Mesenchymal stem cell (in vitro differentiated cells and primary cell): ENCODE measurements around the gene GRHL3.

Source experiments
- DNase-seq: peaks from one replicate; pipeline ENCODE4 v3.0.0-alpha.2; 2013
- H2AFZ ChIP-seq: one replicate; pipeline ENCODE4 v1.6.1; 2013; ENCODE audit warnings: low read depth, mild to moderate bottlenecking, control low read depth, inconsistent platforms, low read length, moderate library complexity
- H2AK5ac ChIP-seq: 2 replicates; pipeline ENCODE4 v1.6.1; 2013; ENCODE audit warnings: low read length, moderate library complexity, mild to moderate bottlenecking, inconsistent platforms; ENCODE audit not compliant: severe bottlenecking
- H2BK120ac ChIP-seq: one replicate; pipeline ENCODE4 v1.6.1; 2013; ENCODE audit warnings: low read depth, mild to moderate bottlenecking, inconsistent platforms, low read length, moderate library complexity
- H2BK12ac ChIP-seq, 2 experiments: one replicate each; pipeline ENCODE4 v1.6.1; 2013; ENCODE audit warnings: inconsistent platforms in 2 of 2, low read length in 2 of 2, mild to moderate bottlenecking in 2 of 2, moderate library complexity in 2 of 2, control low read depth in 1 of 2
- H2BK15ac ChIP-seq: one replicate; pipeline ENCODE4 v1.6.1; 2013; ENCODE audit warnings: mild to moderate bottlenecking, low read depth, inconsistent platforms; ENCODE audit not compliant: poor library complexity, severe bottlenecking
- H2BK5ac ChIP-seq: 2 replicates; pipeline ENCODE4 v1.6.1; 2013; ENCODE audit warnings: low read depth, mild to moderate bottlenecking, low read length, control low read depth, inconsistent platforms; ENCODE audit not compliant: poor library complexity, severe bottlenecking
- H3K14ac ChIP-seq, 2 experiments: one replicate each; pipeline ENCODE4 v1.6.1; 2013; ENCODE audit warnings: inconsistent platforms in 2 of 2, low read length in 2 of 2, control low read depth in 1 of 2, mild to moderate bottlenecking in 1 of 2, moderate library complexity in 1 of 2
- H3K18ac ChIP-seq, 2 experiments: one replicate each; pipeline ENCODE4 v1.6.1; 2013; ENCODE audit warnings: inconsistent platforms in 2 of 2, low read length in 2 of 2, control low read depth in 1 of 2, low read depth in 1 of 2, mild to moderate bottlenecking in 1 of 2
- H3K23ac ChIP-seq, 2 experiments: one replicate each; pipeline ENCODE4 v1.6.1; 2013; ENCODE audit warnings: inconsistent platforms in 2 of 2, low read length in 2 of 2, mild to moderate bottlenecking in 2 of 2, moderate library complexity in 2 of 2, control low read depth in 1 of 2
- H3K27ac ChIP-seq: 2 replicates; pipeline ENCODE4 v1.5.1; 2013; ENCODE audit warnings: mild to moderate bottlenecking, moderate library complexity, low read length, control low read depth, inconsistent platforms; ENCODE audit not compliant: poor library complexity, severe bottlenecking
- H3K27me3 ChIP-seq, 2 experiments: 2 replicates each; pipeline versions ENCODE4 v1.6.1 to v1.7.0; 2013; ENCODE audit warnings: low read length in 2 of 2, mild to moderate bottlenecking in 2 of 2, moderate library complexity in 2 of 2, control low read depth in 1 of 2, inconsistent platforms in 1 of 2; ENCODE audit not compliant: control insufficient read depth in 1 of 2, insufficient read depth in 1 of 2
- H3K36me3 ChIP-seq, 2 experiments: 2 replicates each; pipeline versions ENCODE4 v1.6.1 to v1.7.0; 2013; ENCODE audit warnings: low read length in 2 of 2, control low read depth in 1 of 2, inconsistent platforms in 1 of 2, low read depth in 1 of 2, mild to moderate bottlenecking in 1 of 2; ENCODE audit not compliant: insufficient read depth in 2 of 2, control insufficient read depth in 1 of 2
- H3K4ac ChIP-seq, 2 experiments: one replicate each; pipeline ENCODE4 v1.6.1; 2013; ENCODE audit warnings: inconsistent platforms in 2 of 2, low read length in 2 of 2, mild to moderate bottlenecking in 2 of 2, moderate library complexity in 2 of 2, control low read depth in 1 of 2, low read depth in 1 of 2
- H3K4me1 ChIP-seq: 2 replicates; pipeline ENCODE4 v1.6.1; 2013; ENCODE audit warnings: low read depth, low read length, control low read depth; ENCODE audit not compliant: control insufficient read depth, insufficient read depth
- H3K4me2 ChIP-seq: 2 replicates; pipeline ENCODE4 v1.6.1; 2013; ENCODE audit warnings: low read length, mild to moderate bottlenecking, inconsistent platforms; ENCODE audit not compliant: poor library complexity, severe bottlenecking
- H3K4me3 ChIP-seq, 2 experiments: 2 replicates each; pipeline versions ENCODE4 v1.5.1 to v1.7.0; 2013; ENCODE audit warnings: low read length in 2 of 2, mild to moderate bottlenecking in 2 of 2, control low read depth in 1 of 2, low read depth in 1 of 2; ENCODE audit not compliant: insufficient read depth in 1 of 2
- H3K79me1 ChIP-seq: replicated peaks from 2 replicates; pipeline ENCODE4 v1.6.1; 2013; ENCODE audit warnings: mild to moderate bottlenecking, control low read depth, low read length, inconsistent platforms; ENCODE audit not compliant: poor library complexity, severe bottlenecking
- H3K9ac ChIP-seq: 2 replicates; pipeline ENCODE4 v1.7.0; 2013; ENCODE audit warnings: mild to moderate bottlenecking, low read length, moderate library complexity
- H3K9me3 ChIP-seq: 2 replicates; pipeline ENCODE4 v1.7.0; 2013; ENCODE audit warnings: mild to moderate bottlenecking, low read length; ENCODE audit not compliant: control insufficient read depth
- H4K8ac ChIP-seq: one replicate; pipeline ENCODE4 v1.6.1; 2013; ENCODE audit warnings: inconsistent platforms, mild to moderate bottlenecking, low read length, moderate library complexity
- H4K91ac ChIP-seq: one replicate; pipeline ENCODE4 v1.6.1; 2013; ENCODE audit warnings: mild to moderate bottlenecking, low read length, inconsistent platforms
- WGBS: methylation state at CpG from one replicate; pipeline ENCODE4 v1.1.7; 2013; ENCODE audit warnings: mixed read lengths; 5-methylcytosine and 5-hydroxymethylcytosine counted together

GRHL3 gene

DNA sequence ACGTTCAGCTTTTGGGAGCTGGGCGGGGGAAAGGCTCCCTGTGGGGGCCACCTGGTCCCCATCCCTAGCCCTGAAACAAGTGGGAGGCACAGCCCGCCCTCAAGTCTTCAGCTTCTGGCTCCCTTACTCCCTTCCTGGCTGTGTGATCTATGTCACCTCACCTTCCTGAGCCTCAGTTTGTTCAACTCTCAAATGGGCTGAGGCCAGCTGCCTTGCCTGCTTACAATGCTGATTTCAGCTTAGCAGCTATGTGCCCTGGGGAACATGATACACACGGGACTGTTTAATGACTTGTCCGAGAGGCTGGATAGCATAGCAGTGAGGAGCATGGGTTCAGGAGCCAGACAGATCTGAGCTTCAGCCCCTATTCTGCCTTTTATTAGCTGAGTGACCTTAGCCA, 19.3 kb downstream of the GRHL3 start:
- no peaks in the 10 kb centered on the region for H3K36me3 ChIP-seq
- H3K4me3 ChIP-seq = no peak overlapping the region
- no peak overlapping the region for H2BK12ac ChIP-seq
- no peak overlapping the region for H2AFZ ChIP-seq
- WGBS = 81% methylated on average over 5 of the region's 5 CpGs
- H3K9me3 ChIP-seq = no peaks in the 10 kb centered on the region
- no peaks in the 10 kb centered on the region for H3K4me1 ChIP-seq
- no peak for DNase-seq
- no peak overlapping the region for H2BK15ac ChIP-seq
- H3K79me1 ChIP-seq = no peaks in the 10 kb centered on the region
- H4K8ac ChIP-seq = no peak overlapping the region
- peak overlapping the region in 1 of 2 experiments; percentile 7 for H3K14ac ChIP-seq
- no peak overlapping the region for H4K91ac ChIP-seq
- no peak overlapping the region for H3K9ac ChIP-seq
- peak overlapping the region in 1 of 2 experiments; percentile 64 for H3K23ac ChIP-seq
- H2BK5ac ChIP-seq = no peak overlapping the region
- H3K4me2 ChIP-seq = no peak overlapping the region
- H3K18ac ChIP-seq = no peak overlapping the region
- H3K4ac ChIP-seq = no peak overlapping the region
- H3K27me3 ChIP-seq = peaks cover 52 to 71% of the 10 kb centered on the region in 2 experiments
- H2BK120ac ChIP-seq = no peak overlapping the region
- no peak overlapping the region for H3K27ac ChIP-seq
- H2AK5ac ChIP-seq = no peak overlapping the region

DNA sequence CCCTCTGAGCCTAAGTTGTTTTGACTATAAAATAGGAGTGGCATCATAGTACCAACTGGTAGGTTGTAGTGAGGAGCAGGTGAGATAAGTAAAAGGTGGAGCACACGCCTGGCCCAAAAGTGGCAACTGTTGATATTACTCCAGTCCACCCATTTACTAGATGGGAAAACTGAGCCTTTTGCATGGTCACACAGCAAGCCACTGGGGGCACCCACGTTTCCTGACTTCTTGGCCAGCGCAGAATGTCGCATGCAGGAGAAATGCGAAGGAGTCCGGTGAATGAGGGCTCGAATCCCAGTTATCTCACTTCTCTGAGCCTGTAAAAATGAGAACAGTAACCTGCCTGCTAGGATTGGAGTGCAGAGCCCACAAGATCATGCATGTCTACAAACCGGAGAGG, 20.8 kb downstream of the GRHL3 start:
- no peak overlapping the region for H4K91ac ChIP-seq
- no peak overlapping the region for H3K14ac ChIP-seq
- H2AFZ ChIP-seq = no peak overlapping the region
- no peak overlapping the region for H3K9ac ChIP-seq
- no peak overlapping the region for H3K18ac ChIP-seq
- WGBS = 92% methylated on average over 8 of the region's 8 CpGs
- no peak overlapping the region for H2AK5ac ChIP-seq
- no peaks in the 10 kb centered on the region for H3K9me3 ChIP-seq
- no peak overlapping the region for H2BK12ac ChIP-seq
- no peaks in the 10 kb centered on the region for H3K4me1 ChIP-seq
- no peak overlapping the region for H2BK120ac ChIP-seq
- H3K4me2 ChIP-seq = no peak overlapping the region
- H3K23ac ChIP-seq = no peak overlapping the region
- DNase-seq = no peak
- no peaks in the 10 kb centered on the region for H3K36me3 ChIP-seq
- no peak overlapping the region for H3K4ac ChIP-seq
- no peak overlapping the region for H2BK5ac ChIP-seq
- H3K27me3 ChIP-seq = peaks cover 60 to 70% of the 10 kb centered on the region in 2 experiments
- no peak overlapping the region for H3K27ac ChIP-seq
- H2BK15ac ChIP-seq = no peak overlapping the region
- H4K8ac ChIP-seq = no peak overlapping the region
- no peak overlapping the region for H3K4me3 ChIP-seq
- H3K79me1 ChIP-seq = no peaks in the 10 kb centered on the region

- Histone ChIP-seq H3K9ac (no peak overlapping the region), H2AK5ac (no peak overlapping the region), H3K4ac (no peak overlapping the region), H2BK120ac (no peak overlapping the region), H4K91ac (no peak overlapping the region), H3K23ac (no peak overlapping the region), H2BK5ac (no peak overlapping the region), H2BK15ac (no peak overlapping the region), H3K14ac (no peak overlapping the region), H3K4me3 (no peak overlapping the region), H3K18ac (no peak overlapping the region), H3K27ac (no peak overlapping the region), H3K4me2 (no peak overlapping the region), H3K27me3 (peaks cover 63 to 77% of the 10 kb centered on the region in 2 experiments), H3K9me3 (no peaks in the 10 kb centered on the region), H3K4me1 (no peaks in the 10 kb centered on the region), H3K79me1 (no peaks in the 10 kb centered on the region), H3K36me3 (no peaks in the 10 kb centered on the region), H2BK12ac (no peak overlapping the region), H2AFZ (no peak overlapping the region), H4K8ac (no peak overlapping the region)
- WGBS = 59% methylated on average over 6 of the region's 8 CpGs
- no peak for DNase-seq
These were observed 21.6 kb downstream of the GRHL3 start for GRCh38 chr1:24340770-24341169.

GRCh38 chr1:24341260-24341659, 22.1 kb downstream of the GRHL3 start:
- Histone ChIP-seq H3K9ac (no peak overlapping the region), H3K4ac (no peak overlapping the region), H3K4me3 (no peak overlapping the region), H2BK5ac (no peak overlapping the region), H3K27ac (no peak overlapping the region), H3K4me1 (no peaks in the 10 kb centered on the region), H3K36me3 (no peaks in the 10 kb centered on the region), H2AK5ac (no peak overlapping the region), H3K79me1 (no peaks in the 10 kb centered on the region), H2AFZ (no peak overlapping the region), H3K18ac (no peak overlapping the region), H4K8ac (no peak overlapping the region), H4K91ac (no peak overlapping the region), H3K9me3 (no peaks in the 10 kb centered on the region), H3K4me2 (no peak overlapping the region), H3K27me3 (peaks cover 66 to 80% of the 10 kb centered on the region in 2 experiments), H3K23ac (no peak overlapping the region), H3K14ac (no peak overlapping the region), H2BK12ac (no peak overlapping the region), H2BK120ac (no peak overlapping the region), H2BK15ac (no peak overlapping the region)
- WGBS = 72% methylated on average over 8 of the region's 8 CpGs
- DNase-seq = no peak
